Neural progenitor cell (in vitro differentiated cells): ENCODE data around the gene KCNQ1.

Experiments used
- EZH2 ChIP-seq: fragments of 200-600 bp; sonication (generic); IDR thresholded peaks from 2 replicates; pipeline ENCODE4 v1.6.1; 2017; ENCODE audit warnings: antibody characterized with exemption, mild to moderate bottlenecking, moderate library complexity
- EZH2phosphoT487 ChIP-seq: fragments of 200-600 bp; sonication (generic); IDR thresholded peaks from 2 replicates; pipeline ENCODE4 v1.6.1; 2017; ENCODE audit warnings: antibody characterized with exemption
- TF ChIP-seq, protein P1 (sequence below): fragments of 200-600 bp; sonication (generic); IDR thresholded peaks from 2 replicates; pipeline ENCODE4 v1.5.1; 2017; ENCODE audit warnings: antibody characterized with exemption, mild to moderate bottlenecking

DNA sequence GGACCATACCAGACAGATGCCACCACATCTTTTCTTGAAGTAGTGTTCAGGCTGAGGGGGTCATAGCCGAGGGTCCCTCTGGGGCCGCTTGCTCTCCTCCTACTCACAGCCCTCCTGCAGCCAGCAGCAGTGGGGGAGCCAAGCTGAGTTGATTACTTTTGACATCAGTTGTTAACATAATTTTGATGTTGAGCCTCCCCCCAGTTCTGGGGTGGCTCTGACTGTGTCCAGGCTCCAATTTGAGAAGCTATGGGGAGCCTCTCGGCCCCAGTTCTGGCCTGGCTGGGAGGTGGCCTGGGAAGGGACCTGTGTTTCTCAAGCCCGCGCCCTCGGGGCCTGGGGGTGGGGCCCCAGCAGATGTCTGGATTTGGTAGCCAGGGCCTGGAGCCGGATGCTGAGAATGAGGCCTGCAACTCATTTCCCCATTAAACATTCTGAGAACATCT, 207.0 kb downstream of the KCNQ1 start:
- TF ChIP-seq, protein P1, sequence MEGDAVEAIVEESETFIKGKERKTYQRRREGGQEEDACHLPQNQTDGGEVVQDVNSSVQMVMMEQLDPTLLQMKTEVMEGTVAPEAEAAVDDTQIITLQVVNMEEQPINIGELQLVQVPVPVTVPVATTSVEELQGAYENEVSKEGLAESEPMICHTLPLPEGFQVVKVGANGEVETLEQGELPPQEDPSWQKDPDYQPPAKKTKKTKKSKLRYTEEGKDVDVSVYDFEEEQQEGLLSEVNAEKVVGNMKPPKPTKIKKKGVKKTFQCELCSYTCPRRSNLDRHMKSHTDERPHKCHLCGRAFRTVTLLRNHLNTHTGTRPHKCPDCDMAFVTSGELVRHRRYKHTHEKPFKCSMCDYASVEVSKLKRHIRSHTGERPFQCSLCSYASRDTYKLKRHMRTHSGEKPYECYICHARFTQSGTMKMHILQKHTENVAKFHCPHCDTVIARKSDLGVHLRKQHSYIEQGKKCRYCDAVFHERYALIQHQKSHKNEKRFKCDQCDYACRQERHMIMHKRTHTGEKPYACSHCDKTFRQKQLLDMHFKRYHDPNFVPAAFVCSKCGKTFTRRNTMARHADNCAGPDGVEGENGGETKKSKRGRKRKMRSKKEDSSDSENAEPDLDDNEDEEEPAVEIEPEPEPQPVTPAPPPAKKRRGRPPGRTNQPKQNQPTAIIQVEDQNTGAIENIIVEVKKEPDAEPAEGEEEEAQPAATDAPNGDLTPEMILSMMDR = no peak
- no peak for TF ChIP-seq EZH2
- TF ChIP-seq EZH2phosphoT487 = no peak
